Neural cell (in vitro differentiated cells): ENCODE measurements around the gene PANX1. TPM values are rescaled to one million over a fixed set of nuclear protein-coding genes. Genes with fewer than 3 reads are reported as not detected.

ENCODE experiments used
- H2AFZ ChIP-seq: fragments of 200-600, 300-800 bp; sonication (generic), shearing (Covaris generic); 2 replicates; pipeline ENCODE4 v1.6.0; 2014; ENCODE audit warnings: low read depth, mild to moderate bottlenecking, antibody characterized with exemption, low read length, moderate library complexity
- H3F3A ChIP-seq: fragments of 200-600 bp; shearing (Covaris generic); 2 replicates; pipeline ENCODE4 v1.6.1; 2016; ENCODE audit warnings: mild to moderate bottlenecking, moderate library complexity, mixed read lengths, antibody characterized with exemption, low read length; ENCODE audit not compliant: insufficient read depth, poor library complexity, severe bottlenecking
- H3K27ac ChIP-seq: fragments of 200-600, 300-800 bp; sonication (generic), shearing (Covaris generic); 2 replicates; pipeline ENCODE4 v1.5.1; 2014; ENCODE audit warnings: mild to moderate bottlenecking, low read length, moderate library complexity
- H3K27me3 ChIP-seq: fragments of 300-800, 200-600 bp; sonication (generic), shearing (Covaris generic); 2 replicates; pipeline ENCODE4 v1.6.0; 2014; ENCODE audit warnings: mild to moderate bottlenecking, low read depth, low read length, moderate library complexity; ENCODE audit not compliant: insufficient read depth
- H3K36me3 ChIP-seq: fragments of 300-800, 200-600 bp; sonication (generic), shearing (Covaris generic); 2 replicates; pipeline ENCODE4 v1.5.1; 2014; ENCODE audit warnings: mild to moderate bottlenecking, antibody characterized with exemption, low read length, moderate library complexity; ENCODE audit not compliant: insufficient read depth
- H3K4me2 ChIP-seq: fragments of 300-800, 200-600 bp; sonication (generic), shearing (Covaris generic); 2 replicates; pipeline ENCODE4 v1.6.0; 2014; ENCODE audit warnings: mild to moderate bottlenecking, low read length
- H3K4me3 ChIP-seq: fragments of 300-800, 200-600 bp; sonication (generic), shearing (Covaris generic); 2 replicates; pipeline ENCODE4 v1.5.1; 2014; ENCODE audit warnings: mild to moderate bottlenecking, low read length, moderate library complexity
- H3K79me2 ChIP-seq: fragments of 200-600 bp; shearing (Covaris generic); replicated peaks from 2 replicates; pipeline ENCODE4 v1.6.0; 2014; ENCODE audit warnings: mild to moderate bottlenecking, low read length, moderate library complexity; ENCODE audit not compliant: insufficient read depth
- H3K9ac ChIP-seq: fragments of 300-800, 200-600 bp; sonication (generic), shearing (Covaris generic); 2 replicates; pipeline ENCODE4 v1.6.1; 2016; ENCODE audit warnings: mild to moderate bottlenecking, low read length, mixed read lengths
- H3K9me2 ChIP-seq: fragments of 200-600 bp; shearing (Covaris generic); 2 replicates; pipeline ENCODE4 v1.6.1; 2016; ENCODE audit warnings: mild to moderate bottlenecking, low read length, mixed read lengths; ENCODE audit not compliant: insufficient read depth
- H3K9me3 ChIP-seq: fragments of 200-600, 300-800 bp; sonication (generic), shearing (Covaris generic); 2 replicates; pipeline ENCODE4 v1.6.1; 2016; ENCODE audit warnings: mild to moderate bottlenecking, mixed run types, low read length, moderate library complexity, mixed read lengths
- H4K20me1 ChIP-seq: fragments of 200-600 bp; shearing (Covaris generic); 2 replicates; pipeline ENCODE4 v1.6.1; 2016; ENCODE audit warnings: mild to moderate bottlenecking, mixed run types; ENCODE audit not compliant: insufficient read depth
- EP300 ChIP-seq: fragments of 450-650 bp; conservative IDR thresholded peaks from 2 replicates; pipeline ENCODE4 v1.6.1; 2014; ENCODE audit warnings: antibody characterized with exemption, mild to moderate bottlenecking, moderate library complexity; ENCODE audit not compliant: poor library complexity, severe bottlenecking
- EZH2 ChIP-seq: fragments of 200-600, 300-800 bp; shearing (Covaris generic), sonication (generic); IDR thresholded peaks from 2 replicates; pipeline ENCODE4 v1.6.1; 2014; ENCODE audit warnings: antibody characterized with exemption, low read length, borderline replicate concordance, mild to moderate bottlenecking; ENCODE audit not compliant: insufficient read depth, poor library complexity, severe bottlenecking
- MXI1 ChIP-seq: fragments of 450-650 bp; conservative IDR thresholded peaks from 2 replicates; pipeline ENCODE4 v1.6.1; 2014; ENCODE audit warnings: antibody characterized with exemption, mild to moderate bottlenecking; ENCODE audit not compliant: poor library complexity, severe bottlenecking
- POLR2AphosphoS5 ChIP-seq: IDR thresholded peaks from 2 replicates; pipeline ENCODE4 v1.6.1; 2012
- RAD21 ChIP-seq: fragments of 450-650 bp; conservative IDR thresholded peaks from 2 replicates; pipeline ENCODE4 v1.6.1; 2014; ENCODE audit warnings: antibody characterized with exemption, mild to moderate bottlenecking, moderate library complexity
- SMC3 ChIP-seq: fragments of 450-650 bp; conservative IDR thresholded peaks from 2 replicates; pipeline ENCODE4 v1.6.1; 2014; ENCODE audit warnings: antibody characterized with exemption, mild to moderate bottlenecking, moderate library complexity; ENCODE audit not compliant: poor library complexity
- TAF1 ChIP-seq: IDR thresholded peaks from 2 replicates; pipeline ENCODE4 v1.6.1; 2012; ENCODE audit warnings: low read depth
- polyA plus RNA-seq: library from polyadenylated mRNA; depleted of rRNA; stranded (reverse); fragments of >200 nt; gene quantifications from 2 replicates; pipeline ENCODE4 v1.2.3, GENCODE V29; 2014
- TF ChIP-seq, protein P1 (sequence below): IDR thresholded peaks from 2 replicates; pipeline ENCODE4 v1.6.1; 2012; ENCODE audit warnings: borderline replicate concordance
- TF ChIP-seq, protein P2 (sequence below): fragments of 450-650 bp; IDR thresholded peaks from 2 replicates; pipeline ENCODE4 v1.5.1; 2014; ENCODE audit warnings: antibody characterized with exemption, mild to moderate bottlenecking, moderate library complexity; ENCODE audit not compliant: poor library complexity, severe bottlenecking

The PANX1 gene
- polyA plus RNA-seq, 1 donor from 2014 or later: 48.0 TPM

DNA sequence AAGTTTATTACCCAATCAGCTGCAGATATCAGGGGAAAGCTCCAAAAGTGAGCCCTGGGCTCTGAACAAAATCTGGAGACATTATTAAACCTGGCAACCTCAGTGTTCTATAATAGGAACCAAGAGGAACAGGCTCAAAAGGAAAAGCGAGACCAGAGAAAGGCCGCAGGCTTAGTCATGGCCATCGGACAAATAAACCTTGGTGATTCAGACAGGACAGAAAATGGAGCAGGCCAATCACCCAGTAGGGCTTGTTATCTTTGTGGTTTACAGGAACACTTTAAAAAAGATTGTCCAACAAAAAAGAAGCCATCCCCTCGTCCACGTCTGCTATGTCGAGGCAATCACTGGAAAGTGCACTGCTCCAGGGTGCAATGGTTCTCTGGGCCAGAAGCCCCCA, 7.7 kb upstream of the PANX1 start:
- Histone ChIP-seq H3K36me3 (no peaks in the 10 kb centered on the region), H3K4me2 (no peak overlapping the region), H3K79me2 (no peaks in the 10 kb centered on the region), H3K9me2 (no peaks in the 10 kb centered on the region), H4K20me1 (no peaks in the 10 kb centered on the region), H3K9ac (no peak overlapping the region), H3K27ac (no peak overlapping the region), H3K9me3 (no peaks in the 10 kb centered on the region), H2AFZ (no peak overlapping the region), H3K4me3 (no peak overlapping the region), H3K27me3 (no peaks in the 10 kb centered on the region), H3F3A (no peaks in the 10 kb centered on the region)
- TF ChIP-seq RAD21 (no peak), EZH2 (no peak), POLR2AphosphoS5 (no peak), EP300 (no peak), TAF1 (no peak), MXI1 (no peak), SMC3 (no peak)
- TF ChIP-seq, protein P1, sequence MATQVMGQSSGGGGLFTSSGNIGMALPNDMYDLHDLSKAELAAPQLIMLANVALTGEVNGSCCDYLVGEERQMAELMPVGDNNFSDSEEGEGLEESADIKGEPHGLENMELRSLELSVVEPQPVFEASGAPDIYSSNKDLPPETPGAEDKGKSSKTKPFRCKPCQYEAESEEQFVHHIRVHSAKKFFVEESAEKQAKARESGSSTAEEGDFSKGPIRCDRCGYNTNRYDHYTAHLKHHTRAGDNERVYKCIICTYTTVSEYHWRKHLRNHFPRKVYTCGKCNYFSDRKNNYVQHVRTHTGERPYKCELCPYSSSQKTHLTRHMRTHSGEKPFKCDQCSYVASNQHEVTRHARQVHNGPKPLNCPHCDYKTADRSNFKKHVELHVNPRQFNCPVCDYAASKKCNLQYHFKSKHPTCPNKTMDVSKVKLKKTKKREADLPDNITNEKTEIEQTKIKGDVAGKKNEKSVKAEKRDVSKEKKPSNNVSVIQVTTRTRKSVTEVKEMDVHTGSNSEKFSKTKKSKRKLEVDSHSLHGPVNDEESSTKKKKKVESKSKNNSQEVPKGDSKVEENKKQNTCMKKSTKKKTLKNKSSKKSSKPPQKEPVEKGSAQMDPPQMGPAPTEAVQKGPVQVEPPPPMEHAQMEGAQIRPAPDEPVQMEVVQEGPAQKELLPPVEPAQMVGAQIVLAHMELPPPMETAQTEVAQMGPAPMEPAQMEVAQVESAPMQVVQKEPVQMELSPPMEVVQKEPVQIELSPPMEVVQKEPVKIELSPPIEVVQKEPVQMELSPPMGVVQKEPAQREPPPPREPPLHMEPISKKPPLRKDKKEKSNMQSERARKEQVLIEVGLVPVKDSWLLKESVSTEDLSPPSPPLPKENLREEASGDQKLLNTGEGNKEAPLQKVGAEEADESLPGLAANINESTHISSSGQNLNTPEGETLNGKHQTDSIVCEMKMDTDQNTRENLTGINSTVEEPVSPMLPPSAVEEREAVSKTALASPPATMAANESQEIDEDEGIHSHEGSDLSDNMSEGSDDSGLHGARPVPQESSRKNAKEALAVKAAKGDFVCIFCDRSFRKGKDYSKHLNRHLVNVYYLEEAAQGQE: no peak
- TF ChIP-seq, protein P2, sequence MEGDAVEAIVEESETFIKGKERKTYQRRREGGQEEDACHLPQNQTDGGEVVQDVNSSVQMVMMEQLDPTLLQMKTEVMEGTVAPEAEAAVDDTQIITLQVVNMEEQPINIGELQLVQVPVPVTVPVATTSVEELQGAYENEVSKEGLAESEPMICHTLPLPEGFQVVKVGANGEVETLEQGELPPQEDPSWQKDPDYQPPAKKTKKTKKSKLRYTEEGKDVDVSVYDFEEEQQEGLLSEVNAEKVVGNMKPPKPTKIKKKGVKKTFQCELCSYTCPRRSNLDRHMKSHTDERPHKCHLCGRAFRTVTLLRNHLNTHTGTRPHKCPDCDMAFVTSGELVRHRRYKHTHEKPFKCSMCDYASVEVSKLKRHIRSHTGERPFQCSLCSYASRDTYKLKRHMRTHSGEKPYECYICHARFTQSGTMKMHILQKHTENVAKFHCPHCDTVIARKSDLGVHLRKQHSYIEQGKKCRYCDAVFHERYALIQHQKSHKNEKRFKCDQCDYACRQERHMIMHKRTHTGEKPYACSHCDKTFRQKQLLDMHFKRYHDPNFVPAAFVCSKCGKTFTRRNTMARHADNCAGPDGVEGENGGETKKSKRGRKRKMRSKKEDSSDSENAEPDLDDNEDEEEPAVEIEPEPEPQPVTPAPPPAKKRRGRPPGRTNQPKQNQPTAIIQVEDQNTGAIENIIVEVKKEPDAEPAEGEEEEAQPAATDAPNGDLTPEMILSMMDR: no peak

- Histone ChIP-seq H3K9me2 (no peaks in the 10 kb centered on the region), H3K79me2 (peaks cover 32% of the 10 kb centered on the region), H3F3A (no peaks in the 10 kb centered on the region), H3K9me3 (no peaks in the 10 kb centered on the region), H3K27ac (no peak overlapping the region), H2AFZ (no peak overlapping the region), H3K4me2 (no peak overlapping the region), H4K20me1 (no peaks in the 10 kb centered on the region), H3K27me3 (no peaks in the 10 kb centered on the region), H3K4me3 (no peak overlapping the region), H3K9ac (no peak overlapping the region), H3K36me3 (no peaks in the 10 kb centered on the region)
- TF ChIP-seq EP300 (no peak), TAF1 (no peak), RAD21 (no peak), MXI1 (no peak)
- TF ChIP-seq, protein P1: no peak
- TF ChIP-seq, protein P2: no peak
Observed at GRCh38 chr11:94125407-94126115, 3.1 kb upstream of the PANX1 start.
